MM.1S (cell line): ENCODE data around the gene ATG4D.
A peak's percentile ranks its signal among the peaks of the same experiment; 100 is the strongest.

Source experiments
- DNase-seq: peaks from one replicate; pipeline ENCODE4 v3.0.0-alpha.2; 2015
- H2AFZ ChIP-seq: fragments of 300-600 bp; sonication (generic); 2 replicates; pipeline ENCODE4 v1.6.0; 2016; ENCODE audit warnings: antibody characterized with exemption, low read length
- H3F3A ChIP-seq: fragments of 300-600 bp; sonication (generic); 2 replicates; pipeline ENCODE4 v1.6.1; 2016; ENCODE audit warnings: mild to moderate bottlenecking, antibody characterized with exemption, low read length, moderate library complexity, mixed read lengths; ENCODE audit not compliant: insufficient read depth
- H3K27ac ChIP-seq: fragments of 300-600 bp; sonication (generic); 2 replicates; pipeline ENCODE4 v1.5.1; 2016; ENCODE audit warnings: mild to moderate bottlenecking, low read length
- H3K27me3 ChIP-seq: fragments of 300-600 bp; sonication (generic); replicated peaks from 2 replicates; pipeline ENCODE4 v1.6.0; 2016; ENCODE audit warnings: low read length; ENCODE audit not compliant: insufficient read depth
- H3K36me3 ChIP-seq: fragments of 300-600 bp; sonication (generic); replicated peaks from 2 replicates; pipeline ENCODE4 v1.6.1; 2016; ENCODE audit warnings: mild to moderate bottlenecking, low read length, mixed read lengths; ENCODE audit not compliant: insufficient read depth
- H3K4me1 ChIP-seq: fragments of 300-600 bp; sonication (generic); 2 replicates; pipeline ENCODE4 v1.6.1; 2016; ENCODE audit warnings: low read length, mixed read lengths
- H3K4me2 ChIP-seq: fragments of 300-600 bp; sonication (generic); 2 replicates; pipeline ENCODE4 v1.6.0; 2016; ENCODE audit warnings: low read depth, low read length
- H3K4me3 ChIP-seq: fragments of 300-600 bp; sonication (generic); 2 replicates; pipeline ENCODE4 v1.5.1; 2016; ENCODE audit warnings: low read length, mixed read lengths
- H3K79me2 ChIP-seq: fragments of 300-600 bp; sonication (generic); 2 replicates; pipeline ENCODE4 v1.6.1; 2016; ENCODE audit warnings: mixed run types, low read length, mixed read lengths
- H3K9ac ChIP-seq: fragments of 300-600 bp; sonication (generic); 2 replicates; pipeline ENCODE4 v1.6.1; 2016; ENCODE audit warnings: low read length, mixed read lengths
- H3K9me2 ChIP-seq: fragments of 300-600 bp; sonication (generic); replicated peaks from 2 replicates; pipeline ENCODE4 v1.6.1; 2016; ENCODE audit warnings: mild to moderate bottlenecking, low read length, mixed read lengths; ENCODE audit not compliant: insufficient read depth
- H3K9me3 ChIP-seq: fragments of 300-600 bp; sonication (generic); replicated peaks from 2 replicates; pipeline ENCODE4 v1.6.1; 2016; ENCODE audit warnings: mild to moderate bottlenecking, low read length, mixed read lengths; ENCODE audit not compliant: insufficient read depth
- H4K20me1 ChIP-seq: fragments of 300-600 bp; sonication (generic); 2 replicates; pipeline ENCODE4 v1.6.1; 2016; ENCODE audit warnings: mild to moderate bottlenecking, low read length, moderate library complexity, mixed read lengths; ENCODE audit not compliant: insufficient read depth
- EZH2 ChIP-seq: fragments of 300-600 bp; sonication (generic); optimal IDR thresholded peaks from 2 replicates; pipeline ENCODE3; 2017; ENCODE audit warnings: low read depth, mild to moderate bottlenecking, antibody characterized with exemption, low read length, mixed read lengths
- EZH2phosphoT487 ChIP-seq: fragments of 300-600 bp; sonication (generic); IDR thresholded peaks from 2 replicates; pipeline ENCODE4 v1.6.1; 2018; ENCODE audit warnings: antibody characterized with exemption, low read length
- TF ChIP-seq, protein P1 (sequence below): fragments of 300-600 bp; sonication (generic); IDR thresholded peaks from 2 replicates; pipeline ENCODE4 v1.5.1; 2016; ENCODE audit warnings: antibody characterized with exemption, low read length, mixed read lengths

Gene ATG4D

DNA sequence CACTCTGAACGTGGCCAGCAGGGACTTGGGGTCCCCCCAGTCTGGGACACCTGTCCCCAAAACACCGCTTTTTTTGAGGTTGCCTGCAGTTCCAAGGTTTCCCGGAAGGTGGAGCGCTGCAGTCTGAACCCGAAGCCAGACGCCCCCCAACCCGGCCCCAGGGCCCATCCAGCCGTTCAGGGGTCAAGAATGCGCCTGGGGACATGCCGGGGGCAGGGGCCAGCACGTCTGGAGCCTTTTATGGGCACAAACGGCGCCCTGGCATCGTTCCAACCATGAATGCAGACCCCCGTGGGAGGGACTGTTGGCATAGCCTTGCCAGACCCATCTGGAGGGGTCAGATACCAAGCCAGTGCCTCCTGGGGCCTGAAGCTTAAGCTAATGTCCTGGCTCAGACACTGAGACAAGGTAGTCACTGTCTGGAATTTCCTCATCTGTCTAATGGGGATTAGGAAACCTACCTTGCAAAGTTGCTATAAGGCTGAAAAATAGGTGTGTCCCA, 33.4 kb upstream of the ATG4D start:
- DNase-seq, result peak; percentile 48
- no peaks in the 10 kb centered on the region for H3K79me2 ChIP-seq
- H3K36me3 ChIP-seq, result no peaks in the 10 kb centered on the region
- TF ChIP-seq, protein P1, sequence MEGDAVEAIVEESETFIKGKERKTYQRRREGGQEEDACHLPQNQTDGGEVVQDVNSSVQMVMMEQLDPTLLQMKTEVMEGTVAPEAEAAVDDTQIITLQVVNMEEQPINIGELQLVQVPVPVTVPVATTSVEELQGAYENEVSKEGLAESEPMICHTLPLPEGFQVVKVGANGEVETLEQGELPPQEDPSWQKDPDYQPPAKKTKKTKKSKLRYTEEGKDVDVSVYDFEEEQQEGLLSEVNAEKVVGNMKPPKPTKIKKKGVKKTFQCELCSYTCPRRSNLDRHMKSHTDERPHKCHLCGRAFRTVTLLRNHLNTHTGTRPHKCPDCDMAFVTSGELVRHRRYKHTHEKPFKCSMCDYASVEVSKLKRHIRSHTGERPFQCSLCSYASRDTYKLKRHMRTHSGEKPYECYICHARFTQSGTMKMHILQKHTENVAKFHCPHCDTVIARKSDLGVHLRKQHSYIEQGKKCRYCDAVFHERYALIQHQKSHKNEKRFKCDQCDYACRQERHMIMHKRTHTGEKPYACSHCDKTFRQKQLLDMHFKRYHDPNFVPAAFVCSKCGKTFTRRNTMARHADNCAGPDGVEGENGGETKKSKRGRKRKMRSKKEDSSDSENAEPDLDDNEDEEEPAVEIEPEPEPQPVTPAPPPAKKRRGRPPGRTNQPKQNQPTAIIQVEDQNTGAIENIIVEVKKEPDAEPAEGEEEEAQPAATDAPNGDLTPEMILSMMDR, result peak; percentile 80
- no peak for TF ChIP-seq EZH2phosphoT487
- no peak overlapping the region for H3K27ac ChIP-seq
- no peaks in the 10 kb centered on the region for H4K20me1 ChIP-seq
- no peak overlapping the region for H3K9ac ChIP-seq
- H3K4me1 ChIP-seq, result peaks cover 5% of the 10 kb centered on the region; the same call in 1 of the 2 replicates
- no peaks in the 10 kb centered on the region for H3K9me3 ChIP-seq
- 0 out of 2 replicates have a peak, but pooled peaks cover 4% of the 10 kb centered on the region for H3F3A ChIP-seq
- H3K4me3 ChIP-seq, result no peak overlapping the region
- no peaks in the 10 kb centered on the region for H3K9me2 ChIP-seq
- peak overlapping the region; percentile 66 for H3K4me2 ChIP-seq
- H3K27me3 ChIP-seq, result peaks cover 30% of the 10 kb centered on the region
- peak overlapping the region; percentile 69 for H2AFZ ChIP-seq

DNA sequence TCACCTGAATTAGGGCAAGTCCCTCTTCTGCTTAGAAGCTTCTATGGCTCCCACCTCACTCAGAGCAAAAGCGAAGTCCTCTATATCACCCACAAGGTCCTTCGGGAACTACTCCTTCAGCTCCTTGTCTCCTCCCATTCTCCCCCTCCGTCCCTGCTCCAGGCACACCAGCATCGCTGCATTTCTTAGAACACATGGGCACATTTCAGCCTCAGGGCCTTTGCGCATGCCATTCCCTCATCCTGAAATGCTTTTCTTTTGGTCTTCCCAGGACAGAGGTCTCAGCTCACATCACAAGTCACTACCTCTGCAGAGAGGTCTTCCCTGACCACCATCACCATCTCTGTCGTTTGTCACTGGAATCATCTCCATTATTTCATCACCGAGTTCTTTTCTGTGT, 30.5 kb upstream of the ATG4D start:
- H3K79me2 ChIP-seq, result no peaks in the 10 kb centered on the region
- peaks cover 5% of the 10 kb centered on the region; the same call in 1 of the 2 replicates for H3K4me1 ChIP-seq
- no peaks in the 10 kb centered on the region for H4K20me1 ChIP-seq
- H3F3A ChIP-seq, result no peaks in the 10 kb centered on the region
- H3K9ac ChIP-seq, result no peak overlapping the region
- no peak overlapping the region for H2AFZ ChIP-seq
- H3K27me3 ChIP-seq, result peaks cover 59% of the 10 kb centered on the region
- H3K4me2 ChIP-seq, result no peak overlapping the region
- no peaks in the 10 kb centered on the region for H3K9me2 ChIP-seq
- no peak for DNase-seq
- H3K36me3 ChIP-seq, result no peaks in the 10 kb centered on the region
- H3K9me3 ChIP-seq, result no peaks in the 10 kb centered on the region
- no peak overlapping the region for H3K4me3 ChIP-seq
- TF ChIP-seq, protein P1, result no peak
- TF ChIP-seq EZH2phosphoT487 (no peak), EZH2 (no peak)
- H3K27ac ChIP-seq, result no peak overlapping the region

DNA sequence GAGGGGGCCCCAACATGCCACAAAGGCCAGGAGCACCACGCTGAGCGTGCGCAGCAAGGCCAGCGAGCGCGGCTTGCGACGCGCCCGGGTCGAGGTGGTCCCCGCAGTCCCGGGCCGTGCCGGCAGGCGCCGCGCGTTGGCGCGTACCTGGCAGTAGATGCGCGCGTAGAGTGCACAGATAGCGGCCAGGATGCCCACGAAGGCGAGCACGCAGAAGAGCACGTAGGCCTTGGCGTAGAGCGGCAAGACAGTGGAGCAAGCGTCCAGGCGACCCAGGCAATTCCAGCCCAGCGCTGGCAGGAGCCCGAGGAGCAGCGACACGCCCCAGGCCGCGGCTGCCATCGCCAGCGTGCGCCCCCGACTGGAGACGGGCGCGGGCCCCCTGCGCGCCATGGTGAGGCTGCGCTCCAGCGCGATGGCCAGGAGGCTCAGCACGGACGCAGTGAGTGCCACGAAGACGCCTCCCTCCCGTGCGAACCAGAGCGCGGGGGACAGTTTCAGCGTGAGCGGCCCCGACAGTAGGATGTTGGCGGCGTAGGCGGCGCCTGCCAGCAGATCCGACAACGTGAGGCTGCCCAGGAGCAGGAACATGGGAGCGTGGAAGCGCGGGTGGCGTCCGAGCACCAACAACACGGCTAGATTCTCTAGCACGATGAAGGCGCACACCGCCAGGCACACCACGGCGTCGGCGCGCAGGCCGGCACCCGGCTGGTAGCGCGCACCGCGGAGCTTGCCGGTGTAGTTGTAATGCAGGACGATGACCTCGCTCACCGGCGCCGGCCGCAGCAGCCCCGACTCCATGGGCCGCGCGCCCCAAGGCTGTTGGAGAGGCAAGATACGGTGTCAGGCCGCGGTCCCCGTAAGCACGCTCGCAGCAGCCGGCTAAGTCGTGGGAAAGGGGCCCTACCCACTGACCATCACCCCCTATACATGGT, 29.2 kb upstream of the ATG4D start:
- peaks cover 71% of the 10 kb centered on the region for H3K27me3 ChIP-seq
- no peaks in the 10 kb centered on the region for H3K79me2 ChIP-seq
- H3K27ac ChIP-seq, result no peak overlapping the region
- H3F3A ChIP-seq, result no peaks in the 10 kb centered on the region
- H3K36me3 ChIP-seq, result no peaks in the 10 kb centered on the region
- no peak overlapping the region for H3K4me3 ChIP-seq
- H3K4me1 ChIP-seq, result no peaks in the 10 kb centered on the region
- no peak overlapping the region for H3K4me2 ChIP-seq
- DNase-seq, result no peak
- no peak overlapping the region for H2AFZ ChIP-seq
- no peaks in the 10 kb centered on the region for H3K9me3 ChIP-seq
- no peaks in the 10 kb centered on the region for H3K9me2 ChIP-seq
- TF ChIP-seq EZH2phosphoT487 (no peak), EZH2 (no peak)
- TF ChIP-seq, protein P1, result no peak
- no peak overlapping the region for H3K9ac ChIP-seq
- no peaks in the 10 kb centered on the region for H4K20me1 ChIP-seq
